ENCODE results near the gene SUPT3H.
"Not testable (repeated sequence)": the region's sequence is repeated elsewhere in the genome, so short reads cannot be mapped to it uniquely, and the experiment has no call there.

The SUPT3H gene

DNA sequence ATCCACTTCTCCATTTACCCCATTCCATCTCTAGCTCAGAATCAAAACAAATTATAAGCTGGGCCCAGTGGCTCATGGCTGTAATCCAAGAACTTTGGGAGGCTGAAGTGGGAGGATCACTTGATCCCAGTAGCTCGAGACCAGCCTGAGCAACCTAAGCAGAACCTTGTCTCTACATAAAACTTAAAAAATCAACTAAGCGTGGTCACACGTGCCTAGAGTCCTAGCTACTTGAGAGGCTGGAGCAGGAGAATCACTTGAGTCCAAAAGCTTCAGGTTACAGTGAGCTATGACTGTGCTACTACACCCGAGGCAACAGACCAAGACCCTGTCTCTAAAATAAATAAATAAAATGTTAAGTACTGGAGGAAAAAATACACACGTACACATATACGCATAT lies 124.3 kb downstream of the SUPT3H start:
- no peak for DNase-seq

DNA sequence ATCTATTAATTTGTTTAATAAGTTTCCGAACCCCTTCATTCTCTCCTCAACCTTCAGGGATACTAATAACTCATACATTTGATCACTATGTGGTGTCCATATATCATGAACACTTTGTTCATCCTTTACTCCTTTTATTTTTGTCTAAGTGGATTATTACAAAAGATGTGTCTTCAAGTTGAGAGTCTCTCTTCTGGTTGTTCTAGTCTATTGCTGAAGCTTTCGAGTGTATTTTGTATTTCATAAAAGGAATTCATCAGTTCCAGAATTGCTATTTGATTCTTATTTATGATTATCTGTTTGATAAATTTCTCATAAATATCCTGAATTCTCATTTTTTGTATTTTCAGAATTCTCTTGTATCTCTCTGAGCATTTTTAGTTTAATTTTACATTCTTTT lies 146.1 kb downstream of the SUPT3H start:
- DNase-seq, result no peak

GRCh38 chr6:45229416-45229815 lies 148.3 kb downstream of the SUPT3H start:
- no peak for DNase-seq

DNA sequence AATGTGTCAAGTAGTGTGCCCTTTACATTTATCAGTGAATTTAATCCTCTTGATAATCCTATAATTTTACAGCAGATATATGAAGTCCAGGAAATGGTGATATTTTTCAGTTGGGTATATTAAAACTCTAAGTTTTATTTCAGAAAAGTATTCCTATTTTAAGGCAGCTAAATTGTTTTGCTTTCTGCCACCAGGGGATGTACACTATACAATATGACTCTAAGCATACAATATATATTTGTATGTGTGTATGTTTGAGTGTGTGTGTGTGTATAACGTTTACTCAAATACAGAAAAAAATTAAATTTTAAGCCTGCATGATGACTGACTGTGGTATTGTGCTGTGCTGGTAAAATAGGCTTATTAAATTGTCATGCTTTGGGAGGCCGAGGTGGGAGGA lies 151.7 kb downstream of the SUPT3H start:
- no peak for DNase-seq

- DNase-seq, result no peak
Observed at GRCh38 chr6:45222380-45222779, 155.4 kb downstream of the SUPT3H start.

- DNase-seq, result no peak
Observed at GRCh38 chr6:45215759-45216158, 162.0 kb downstream of the SUPT3H start.

DNA sequence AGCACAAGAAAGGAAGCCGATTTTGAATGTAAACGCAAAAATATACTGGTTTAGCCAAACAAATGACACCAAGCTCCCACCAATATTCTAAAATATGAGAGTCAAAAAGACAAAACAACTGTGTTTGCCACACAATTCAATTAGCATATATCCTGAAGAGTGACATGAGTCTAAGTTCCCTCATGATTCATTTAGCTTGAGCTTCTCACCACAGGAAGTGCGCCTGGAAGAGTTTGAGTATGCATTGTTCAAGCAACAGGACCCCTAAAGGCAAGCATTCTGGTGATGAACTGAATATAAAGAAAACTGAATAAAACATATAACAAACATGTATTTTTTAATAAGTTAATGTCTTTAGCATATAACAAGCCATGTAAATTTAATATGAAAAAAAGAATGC lies 164.8 kb downstream of the SUPT3H start:
- DNase-seq, result peak; percentile 58

- DNase-seq, result no peak
Observed at GRCh38 chr6:45209762-45210161, 168.0 kb downstream of the SUPT3H start.

GRCh38 chr6:45206793-45207492 lies 170.8 kb downstream of the SUPT3H start:
- DNase-seq, result no peak

DNA sequence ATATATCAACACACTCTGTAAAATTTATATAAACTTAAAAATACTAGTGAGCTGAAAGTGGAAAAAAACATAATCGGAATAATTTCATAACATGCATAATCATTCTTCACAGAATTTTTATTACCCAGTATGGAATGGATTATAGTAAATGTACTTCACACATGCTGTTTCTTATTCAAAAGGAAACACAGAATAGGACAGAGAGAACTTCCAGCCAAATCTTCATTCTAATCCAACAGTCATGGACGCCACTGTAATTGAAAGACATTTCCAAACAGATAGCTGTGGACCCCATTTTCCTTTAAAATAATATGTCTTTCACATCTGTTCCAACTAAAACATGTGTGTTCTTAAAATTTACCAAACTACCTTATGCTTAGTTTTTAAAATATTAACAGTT lies 176.2 kb downstream of the SUPT3H start:
- DNase-seq, result no peak

DNA sequence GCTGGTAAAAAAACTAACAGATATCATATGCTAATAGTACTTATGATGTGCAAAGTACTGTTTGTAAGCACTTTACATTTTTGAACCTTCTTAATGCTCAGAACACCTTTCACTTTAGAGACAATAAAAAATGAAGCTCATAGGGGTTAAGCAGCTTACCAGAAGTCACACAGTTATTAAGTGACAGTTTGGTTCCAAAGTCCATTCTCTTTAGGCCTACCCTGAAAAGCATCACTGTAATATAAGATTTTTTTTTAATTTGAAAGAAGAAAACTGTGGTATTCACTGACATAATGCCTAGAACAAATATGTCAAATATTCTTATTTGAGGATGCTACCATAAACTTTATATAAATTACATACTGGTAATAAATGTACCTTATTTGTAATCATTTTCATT lies 177.2 kb downstream of the SUPT3H start:
- no peak for DNase-seq

DNA sequence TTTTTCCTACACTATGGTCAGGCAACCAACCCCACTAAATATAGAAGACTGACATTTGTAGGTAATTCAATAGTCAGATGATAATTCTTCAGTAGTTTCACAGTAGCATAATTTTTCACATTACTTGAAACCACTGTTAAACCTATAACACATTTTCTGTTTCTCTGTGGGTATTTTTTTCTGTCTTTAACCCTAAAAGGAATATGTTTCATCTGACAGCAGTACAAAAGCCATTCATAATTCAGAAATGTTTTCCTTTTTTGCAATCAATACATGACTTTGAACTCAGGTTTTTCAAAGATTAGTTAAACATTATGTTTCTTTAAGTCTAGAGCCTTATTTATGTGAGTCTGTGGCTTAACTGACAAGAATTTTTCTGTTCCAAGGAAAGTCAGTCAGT lies 178.2 kb downstream of the SUPT3H start:
- DNase-seq, result no peak

DNA sequence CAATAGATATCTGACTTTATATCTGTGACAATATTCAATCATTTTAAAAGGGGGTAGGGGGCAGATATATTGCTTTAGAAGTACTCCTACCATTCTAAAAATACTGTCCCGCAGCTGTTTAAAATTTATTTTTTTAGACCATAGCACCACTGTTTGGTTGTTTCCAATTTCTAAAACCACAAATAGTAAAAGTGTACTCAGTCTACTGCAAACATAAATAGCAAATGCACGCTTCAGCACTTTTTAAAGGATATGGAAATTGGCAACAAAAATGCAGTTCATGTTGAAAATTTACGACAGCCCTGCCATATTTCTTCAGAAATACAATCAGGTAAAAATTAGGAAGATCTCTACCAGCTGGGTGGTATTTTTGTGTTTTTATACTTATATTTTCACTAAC lies 181.6 kb downstream of the SUPT3H start:
- DNase-seq, result no peak

DNA sequence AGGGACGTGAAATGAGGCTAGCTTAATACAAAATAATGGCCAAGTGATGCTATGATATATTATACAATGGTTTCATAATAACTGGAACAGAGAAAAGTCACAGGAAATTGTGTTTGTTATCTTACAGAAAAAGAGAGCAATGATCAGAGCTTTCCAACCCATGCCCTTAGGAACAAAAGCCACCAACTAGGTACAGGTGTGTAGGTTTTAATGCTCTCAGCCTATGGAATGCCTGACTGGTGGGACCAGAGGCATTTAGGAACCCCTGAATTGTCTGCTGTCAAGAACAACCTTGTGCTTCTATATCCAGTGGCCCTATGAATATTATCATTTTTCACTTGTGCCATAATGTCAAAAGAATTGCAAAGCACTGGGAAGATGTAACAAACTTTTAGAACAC lies 182.6 kb downstream of the SUPT3H start:
- DNase-seq, result no peak

GRCh38 chr6:45192556-45192955 lies 185.2 kb downstream of the SUPT3H start:
- DNase-seq, result no peak

- DNase-seq, result no peak
Observed at GRCh38 chr6:45191414-45191813, 186.3 kb downstream of the SUPT3H start.

- DNase-seq, result peak; percentile 2
Observed at GRCh38 chr6:45187836-45188235, 189.9 kb downstream of the SUPT3H start.

- no peak for DNase-seq
Observed at GRCh38 chr6:45185403-45186251, 192.1 kb downstream of the SUPT3H start.

DNA sequence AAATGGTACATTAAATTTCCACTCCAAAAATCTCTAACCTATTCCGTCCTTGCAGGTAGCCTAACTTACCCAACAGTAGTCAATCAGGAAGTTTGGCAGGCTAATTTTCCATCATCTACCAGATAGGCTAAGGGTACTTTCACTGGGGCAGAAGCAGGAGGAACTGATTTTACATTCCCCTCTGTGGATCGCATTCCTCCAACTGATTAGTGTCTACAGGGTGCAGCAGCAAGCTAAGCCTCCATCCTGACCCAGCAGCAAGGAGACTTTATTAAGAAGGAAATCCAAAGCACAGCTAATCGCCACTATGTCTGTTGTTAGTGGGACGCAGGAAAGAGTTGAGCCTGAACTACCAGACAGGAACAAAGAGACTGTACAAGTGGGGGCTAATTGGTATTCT lies 192.8 kb downstream of the SUPT3H start:
- no peak for DNase-seq

DNA sequence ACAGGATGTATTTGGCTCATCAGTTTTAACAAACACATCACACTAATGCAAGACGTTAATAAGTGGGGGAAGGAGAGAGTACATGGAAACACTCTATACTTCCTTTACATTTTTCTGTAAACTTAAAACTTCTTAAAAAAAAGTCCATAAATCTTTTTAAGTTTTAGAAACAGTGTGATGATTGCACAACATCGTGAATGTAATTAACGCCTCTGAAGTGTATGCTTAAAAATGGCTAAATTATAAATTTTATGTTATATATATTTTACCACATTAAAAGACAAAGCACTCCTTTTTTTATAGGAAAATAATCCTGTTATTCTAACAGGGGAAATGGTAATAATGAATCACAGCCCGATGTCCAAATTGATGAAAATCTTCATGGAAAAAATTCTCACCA lies 193.7 kb downstream of the SUPT3H start:
- no peak for DNase-seq

GRCh38 chr6:45176373-45176772 lies 201.4 kb downstream of the SUPT3H start:
- not testable (repeated sequence) for DNase-seq

GRCh38 chr6:45175272-45175671 lies 202.5 kb downstream of the SUPT3H start:
- no peak for DNase-seq

DNA sequence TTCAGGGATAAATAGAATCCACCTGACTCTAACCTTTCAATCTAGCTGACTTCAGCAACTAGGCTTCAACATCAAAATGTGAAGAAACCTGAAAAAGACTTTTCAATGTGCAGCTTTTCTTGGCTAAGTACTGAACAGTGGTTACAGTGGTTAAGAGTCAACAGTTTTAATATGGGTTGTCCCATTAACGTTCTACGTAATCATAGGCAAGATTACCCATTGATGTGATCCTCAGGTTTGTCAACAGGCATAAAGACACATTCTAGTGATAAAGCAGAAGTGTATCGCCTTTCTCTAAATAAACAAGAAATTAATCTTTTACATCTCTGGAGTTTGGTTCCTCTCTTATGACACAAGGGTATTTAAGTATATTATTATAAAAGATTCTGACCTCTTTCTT lies 203.7 kb downstream of the SUPT3H start:
- DNase-seq, result no peak

DNA sequence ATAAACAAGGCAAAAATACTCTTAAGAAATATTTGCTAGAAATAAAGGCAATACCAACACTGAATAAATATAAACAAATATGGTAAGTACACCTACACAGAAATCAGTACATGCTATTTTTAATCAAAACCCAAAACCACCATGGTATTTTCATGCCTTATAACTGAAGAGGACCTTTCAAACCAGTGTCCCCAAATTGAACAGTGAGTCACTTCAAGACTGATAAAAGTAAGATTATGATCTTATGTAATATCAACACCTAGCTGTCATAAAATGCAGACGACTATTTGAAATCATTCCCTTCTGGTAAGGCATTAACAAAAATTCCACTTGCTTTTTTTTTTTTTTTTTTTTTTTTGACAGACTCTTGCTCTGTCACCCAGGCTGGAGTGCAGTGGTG lies 206.4 kb downstream of the SUPT3H start:
- no peak for DNase-seq

- DNase-seq, result no peak
Observed at GRCh38 chr6:45170309-45170708, 207.4 kb downstream of the SUPT3H start.

Measured in activated CD4-positive, alpha-beta T cell treated with anti-CD3 and anti-CD28 coated beads, Interleukin-2, amount 50 U/mL, for 16 hours (primary cell).